Renal cortex interstitium (tissue), 11 donors: Measurements from ENCODE around the gene ARMH2. TPM values are rescaled to one million over a fixed set of nuclear protein-coding genes. Genes with fewer than 3 reads are reported as not detected.
"Not testable (repeated sequence)": the region's sequence is repeated elsewhere in the genome, so short reads cannot be mapped to it uniquely, and the experiment has no call there.

Source experiments
- DNase-seq, 11 donors: peaks; one replicate each; pipeline ENCODE4 v3.0.0-alpha.2; 2013; ENCODE audit warnings: low read depth in 9 of 11, low spot score in 4 of 11; ENCODE audit errors: extremely low read depth in 1 of 11
- polyA plus RNA-seq, 3 donors: library from polyadenylated mRNA; unstranded; fragments of 120-200 nt; gene quantifications; one replicate each; pipeline ENCODE4 v1.2.1, GENCODE V29; 2013; ENCODE audit not compliant: insufficient read length in 3 of 3

The ARMH2 gene
- polyA plus RNA-seq, 3 donors, result not detected

GRCh38 chr6:24774696-24775519 lies 23.8 kb downstream of the ARMH2 start, which contains the start of gene GMNN:
TSS of gene GMNN (plus strand) at chr6:24774937. CDS start at chr6:24777247, 2,310 bp downstream.
- DNase-seq, result peak; percentile 87 to 97 (median 94)

GRCh38 chr6:24768361-24768760 lies 30.4 kb downstream of the ARMH2 start:
- no peak for DNase-seq

DNA sequence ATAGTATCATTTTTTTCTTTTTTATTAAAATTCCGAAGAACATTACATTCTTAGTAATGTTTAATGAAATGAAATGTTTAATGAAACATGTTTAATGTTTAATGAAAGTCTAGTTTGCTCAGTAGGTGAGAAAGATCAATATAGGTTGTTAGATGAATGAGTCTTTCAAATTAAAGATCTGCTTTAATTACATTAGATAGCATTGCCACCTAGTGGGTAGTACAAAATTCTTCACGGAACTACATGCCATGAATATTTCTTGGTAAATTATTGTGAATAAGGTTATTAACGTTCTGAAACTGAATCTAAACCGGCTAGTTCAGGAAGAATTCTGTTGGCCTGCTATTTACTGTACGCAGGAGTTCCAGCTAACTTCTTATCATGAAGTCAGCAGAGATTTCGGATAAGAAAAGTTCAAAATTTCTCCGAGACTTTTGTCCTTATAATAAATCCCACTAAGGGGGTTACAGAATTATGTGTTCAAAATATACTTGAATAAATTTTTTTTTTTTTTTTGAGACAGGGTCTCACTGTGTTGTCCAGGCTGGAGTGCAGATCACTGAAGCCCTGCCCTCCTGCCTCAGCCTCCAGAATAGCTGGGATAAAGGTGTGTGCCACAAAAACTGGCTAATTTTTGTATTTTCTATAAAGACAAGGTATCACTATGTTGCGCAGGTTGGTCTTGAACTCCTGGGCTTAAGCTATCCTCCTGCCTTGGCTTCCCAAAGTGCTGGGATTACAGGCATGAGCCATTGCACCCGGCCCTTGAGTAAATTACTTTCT lies 31.8 kb downstream of the ARMH2 start:
- DNase-seq, result no peak

DNA sequence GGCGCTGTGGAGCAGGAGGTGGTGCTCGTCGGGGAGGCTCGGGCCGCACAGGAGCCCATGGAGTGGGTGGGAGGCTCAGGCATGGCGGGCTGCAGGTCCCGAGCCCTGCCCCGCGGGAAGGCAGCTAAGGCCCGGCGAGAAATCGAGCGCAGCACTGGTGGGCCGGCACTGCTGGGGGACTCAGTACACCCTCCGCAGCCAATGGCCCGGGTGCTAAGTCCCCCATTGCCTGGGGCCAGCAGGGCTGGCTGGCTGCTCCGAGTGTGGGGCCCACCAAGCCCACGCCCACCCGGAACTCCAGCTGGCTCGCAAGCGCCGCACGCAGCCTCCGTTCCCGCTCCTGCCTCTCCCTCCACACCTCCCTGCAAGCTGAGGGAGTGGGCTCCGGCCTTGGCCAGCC lies 32.7 kb downstream of the ARMH2 start:
- not testable (repeated sequence) for DNase-seq

GRCh38 chr6:24764833-24765828 lies 33.6 kb downstream of the ARMH2 start:
- DNase-seq, result not testable (repeated sequence)

DNA sequence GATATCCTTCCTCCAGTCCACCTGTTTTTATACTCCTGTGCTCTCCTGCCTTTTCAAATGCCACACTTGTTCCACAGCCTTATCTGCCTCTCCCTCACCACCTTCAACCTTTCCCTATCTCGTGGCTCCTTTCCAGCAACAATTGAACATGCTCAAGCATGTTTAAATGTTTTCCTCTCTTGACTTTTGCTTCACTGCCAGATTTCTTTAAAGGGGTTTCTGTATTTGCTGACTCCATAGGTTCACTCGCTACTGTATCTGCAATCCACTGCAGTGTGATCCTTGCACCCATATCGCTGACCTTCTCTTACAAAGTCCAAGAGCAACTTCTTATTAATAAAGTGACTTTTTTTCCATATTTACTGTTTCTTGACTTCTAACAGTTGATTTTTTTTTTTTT lies 35.1 kb downstream of the ARMH2 start:
- no peak for DNase-seq

- no peak for DNase-seq
Observed at GRCh38 chr6:24761851-24762250, 36.9 kb downstream of the ARMH2 start.

DNA sequence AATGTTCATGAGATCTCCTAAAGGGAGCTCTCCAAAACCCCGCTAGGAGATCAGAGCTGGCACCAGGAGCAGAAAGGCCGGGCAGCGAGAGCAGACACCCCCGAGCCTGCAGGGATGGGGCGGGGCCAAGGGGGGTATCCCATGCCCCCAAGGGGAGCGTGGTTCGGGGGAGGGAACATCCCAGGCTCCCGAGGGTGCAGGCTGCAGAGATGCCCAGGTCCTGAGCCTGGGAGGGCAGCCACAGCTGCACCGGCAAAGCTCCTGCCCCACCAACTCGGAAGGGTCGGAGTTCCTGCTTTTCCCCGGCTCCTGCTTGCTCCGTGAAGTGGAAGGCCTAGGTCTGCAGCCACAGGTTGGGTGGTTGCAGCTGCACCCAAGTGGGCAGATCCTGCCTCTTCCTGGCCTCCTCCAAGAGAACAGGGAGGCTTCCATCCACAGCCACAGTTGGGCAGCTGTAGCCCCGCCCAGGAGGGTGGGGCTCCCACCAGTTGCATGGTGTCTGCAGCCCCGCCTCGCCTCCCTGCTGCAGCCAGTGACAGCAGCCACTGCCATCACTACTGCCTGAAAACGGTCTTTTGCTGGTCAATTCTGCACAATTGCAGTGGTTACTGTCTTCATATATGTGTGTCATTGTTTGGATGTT lies 37.4 kb downstream of the ARMH2 start:
- DNase-seq, result no peak

DNA sequence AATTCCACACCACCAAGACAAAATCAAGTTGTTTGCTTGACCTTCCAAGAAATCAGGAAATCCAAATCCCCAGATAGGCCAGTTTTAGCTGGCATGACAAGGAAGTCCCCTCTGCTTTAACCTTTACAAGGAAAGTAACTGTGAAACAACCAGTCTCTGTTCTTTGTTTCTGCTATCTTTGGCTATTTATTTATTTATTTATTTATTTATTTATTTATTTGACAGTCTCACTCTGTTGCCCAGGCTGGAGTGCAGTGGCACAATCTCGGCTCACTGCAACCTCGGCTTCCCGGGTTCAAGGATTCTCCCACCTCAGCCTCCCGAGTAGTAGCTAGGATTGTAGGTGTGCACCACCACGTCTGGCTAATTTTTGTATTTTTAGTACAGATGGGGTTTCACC lies 38.5 kb downstream of the ARMH2 start:
- DNase-seq, result no peak

GRCh38 chr6:24759718-24760117 lies 39.0 kb downstream of the ARMH2 start:
- no peak for DNase-seq

DNA sequence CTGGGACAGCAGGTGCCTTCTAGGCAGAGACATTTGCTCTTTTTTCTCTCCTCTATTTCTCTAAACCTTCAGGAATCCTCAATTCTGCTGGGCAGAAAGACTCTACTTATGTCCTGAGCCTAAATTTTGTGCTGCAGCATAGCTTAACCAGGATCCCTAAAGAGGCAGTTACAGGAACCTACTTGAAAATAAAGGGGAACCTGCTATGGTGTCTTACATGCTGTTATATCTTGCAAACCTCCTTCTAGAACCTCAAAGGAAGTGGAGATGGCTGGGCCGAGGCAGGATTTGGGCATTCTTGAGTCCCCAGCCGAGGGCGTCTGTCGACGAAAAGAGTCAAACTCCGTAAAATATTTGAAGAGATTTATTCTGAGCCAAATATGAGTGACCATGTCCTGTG lies 41.1 kb downstream of the ARMH2 start:
- no peak for DNase-seq

DNA sequence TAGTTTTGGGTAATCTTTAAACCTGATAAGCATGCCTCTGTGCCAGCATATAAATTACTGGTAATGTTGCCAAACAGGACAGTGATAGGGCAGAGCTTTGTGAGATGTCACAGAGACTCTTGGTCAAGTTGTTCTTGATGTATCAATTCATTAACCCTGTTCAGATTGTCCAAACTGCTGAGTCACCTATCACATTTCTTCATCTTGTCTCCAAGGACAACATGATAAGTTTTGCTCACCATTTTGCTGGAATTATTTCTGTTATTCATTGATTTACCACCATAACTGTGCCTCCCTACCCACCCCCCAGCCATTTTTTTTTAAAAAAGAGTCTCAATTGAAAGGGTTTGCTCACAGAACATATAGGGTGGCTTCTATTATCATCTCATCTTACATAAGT lies 43.4 kb downstream of the ARMH2 start:
- DNase-seq, result no peak

- DNase-seq, result not testable (repeated sequence)
Observed at GRCh38 chr6:24754378-24754777, 44.3 kb downstream of the ARMH2 start.

GRCh38 chr6:24753545-24753944 lies 45.2 kb downstream of the ARMH2 start:
- no peak for DNase-seq

GRCh38 chr6:24752917-24753492 lies 45.7 kb downstream of the ARMH2 start:
- DNase-seq, result no peak

DNA sequence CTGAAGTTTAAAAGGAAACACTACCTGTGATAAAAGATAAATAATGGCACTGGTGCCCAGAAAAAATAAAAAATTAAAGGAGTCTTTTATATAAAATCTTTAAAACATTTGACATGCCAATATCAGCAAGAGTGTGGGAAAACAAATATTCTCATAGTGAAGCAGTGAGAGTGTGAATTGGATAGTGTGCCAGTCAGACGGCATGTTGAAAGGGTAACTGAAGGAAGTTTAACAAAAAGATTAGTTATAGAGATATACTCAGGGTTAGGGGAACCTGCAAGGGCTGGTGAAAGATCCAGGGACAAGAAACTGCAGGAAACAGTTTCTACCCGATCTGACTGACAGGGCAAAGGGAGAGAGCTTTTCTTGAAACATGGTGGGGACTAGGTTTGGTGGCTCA lies 46.2 kb downstream of the ARMH2 start:
- DNase-seq, result no peak

- not testable (repeated sequence) for DNase-seq
Observed at GRCh38 chr6:24750878-24751277, 47.8 kb downstream of the ARMH2 start.

DNA sequence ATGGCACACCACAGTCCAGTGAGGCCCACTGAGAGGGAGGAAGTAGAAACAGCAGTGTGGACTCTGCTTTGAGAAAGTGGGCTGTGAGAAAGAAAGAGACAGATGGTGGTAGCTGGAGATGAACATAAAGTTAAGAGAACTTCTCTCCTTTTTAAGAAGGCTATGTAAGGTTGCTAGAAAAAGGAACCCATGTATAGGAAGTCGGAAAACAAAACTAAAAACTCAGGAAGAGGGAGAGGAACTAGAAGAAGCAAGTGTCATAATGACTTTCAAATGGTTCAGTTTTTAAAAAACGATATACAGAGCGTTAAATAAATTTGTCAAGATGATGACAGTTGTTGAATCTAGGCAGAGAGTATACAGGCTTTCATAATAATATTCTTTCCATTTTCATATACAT lies 49.4 kb downstream of the ARMH2 start:
- no peak for DNase-seq
